Type B pancreatic cell (in vitro differentiated cells): ENCODE data around the gene MYH8. TPM values are rescaled to one million over a fixed set of nuclear protein-coding genes. Genes with fewer than 3 reads are reported as not detected.

Experiments used
- DNase-seq: peaks from one replicate; pipeline ENCODE4 v3.0.0; 2021; ENCODE audit warnings: mixed read lengths; ENCODE audit not compliant: unreplicated experiment; ENCODE audit errors: extremely low spot score
- H3K27ac Mint-ChIP-seq: 2 replicates; pipeline ENCODE4 v1.8.0; 2021; ENCODE audit warnings: mild to moderate bottlenecking, mixed read lengths
- H3K27me3 Mint-ChIP-seq: 2 replicates; pipeline ENCODE4 v1.8.0; 2021; ENCODE audit warnings: mixed read lengths
- H3K36me3 Mint-ChIP-seq: 2 replicates; pipeline ENCODE4 v1.8.0; 2021; ENCODE audit warnings: mixed read lengths
- H3K4me1 Mint-ChIP-seq: one replicate; pipeline ENCODE4 v1.8.0; 2021; ENCODE audit warnings: mixed read lengths; ENCODE audit not compliant: unreplicated experiment
- H3K4me3 Mint-ChIP-seq: 2 replicates; pipeline ENCODE4 v1.8.0; 2021; ENCODE audit warnings: mild to moderate bottlenecking, mixed read lengths
- H3K9me3 Mint-ChIP-seq: 2 replicates; pipeline ENCODE4 v1.8.0; 2021; ENCODE audit warnings: mixed read lengths
- total RNA-seq: library from RNA; stranded (reverse); gene quantifications from 2 replicates; pipeline ENCODE4 v1.2.1, GENCODE V29; 2021; ENCODE audit warnings: low replicate concordance
- TF ChIP-seq, protein P1 (sequence below): fragments of 200-600 bp; sonication (generic); conservative IDR thresholded peaks from 2 replicates; pipeline ENCODE4 v1.5.0; 2021; ENCODE audit warnings: antibody characterized with exemption, mild to moderate bottlenecking

MYH8 gene
- total RNA-seq, 1 donor from 2014 or later: 0.68 TPM

DNA sequence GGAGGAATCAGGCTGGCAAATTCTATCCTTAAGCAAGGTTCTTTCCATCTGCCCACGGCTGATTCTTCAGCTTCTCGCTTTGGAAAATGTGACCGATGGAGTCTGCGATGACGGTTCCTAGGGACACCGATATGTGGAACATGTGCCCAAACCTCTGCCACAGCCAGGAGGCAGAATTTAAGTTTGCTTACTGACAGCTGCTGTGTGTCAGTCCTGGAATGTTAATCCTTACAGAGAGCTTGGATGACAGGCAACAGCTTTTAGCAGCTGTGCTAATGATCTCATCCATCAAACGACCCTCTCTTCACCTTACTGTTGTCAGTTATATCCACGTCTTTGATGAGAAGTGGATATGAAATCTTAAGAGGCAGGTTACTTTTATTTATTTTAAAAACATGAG, 37.6 kb downstream of the MYH8 start:
- TF ChIP-seq, protein P1, sequence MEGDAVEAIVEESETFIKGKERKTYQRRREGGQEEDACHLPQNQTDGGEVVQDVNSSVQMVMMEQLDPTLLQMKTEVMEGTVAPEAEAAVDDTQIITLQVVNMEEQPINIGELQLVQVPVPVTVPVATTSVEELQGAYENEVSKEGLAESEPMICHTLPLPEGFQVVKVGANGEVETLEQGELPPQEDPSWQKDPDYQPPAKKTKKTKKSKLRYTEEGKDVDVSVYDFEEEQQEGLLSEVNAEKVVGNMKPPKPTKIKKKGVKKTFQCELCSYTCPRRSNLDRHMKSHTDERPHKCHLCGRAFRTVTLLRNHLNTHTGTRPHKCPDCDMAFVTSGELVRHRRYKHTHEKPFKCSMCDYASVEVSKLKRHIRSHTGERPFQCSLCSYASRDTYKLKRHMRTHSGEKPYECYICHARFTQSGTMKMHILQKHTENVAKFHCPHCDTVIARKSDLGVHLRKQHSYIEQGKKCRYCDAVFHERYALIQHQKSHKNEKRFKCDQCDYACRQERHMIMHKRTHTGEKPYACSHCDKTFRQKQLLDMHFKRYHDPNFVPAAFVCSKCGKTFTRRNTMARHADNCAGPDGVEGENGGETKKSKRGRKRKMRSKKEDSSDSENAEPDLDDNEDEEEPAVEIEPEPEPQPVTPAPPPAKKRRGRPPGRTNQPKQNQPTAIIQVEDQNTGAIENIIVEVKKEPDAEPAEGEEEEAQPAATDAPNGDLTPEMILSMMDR: no peak
- H3K36me3 Mint-ChIP-seq: no peaks in the 10 kb centered on the region
- no peak overlapping the region for H3K4me3 Mint-ChIP-seq
- DNase-seq: no peak
- H3K27ac Mint-ChIP-seq: no peak overlapping the region
- H3K4me1 Mint-ChIP-seq: no peaks in the 10 kb centered on the region
- peaks cover 5% of the 10 kb centered on the region for H3K9me3 Mint-ChIP-seq
- peaks cover 19% of the 10 kb centered on the region for H3K27me3 Mint-ChIP-seq

- H3K9me3 Mint-ChIP-seq: no peaks in the 10 kb centered on the region
- no peak for DNase-seq
- H3K4me3 Mint-ChIP-seq: no peak overlapping the region
- H3K27me3 Mint-ChIP-seq: peaks cover 29% of the 10 kb centered on the region
- H3K27ac Mint-ChIP-seq: no peak overlapping the region
- TF ChIP-seq, protein P1: no peak
- H3K36me3 Mint-ChIP-seq: no peaks in the 10 kb centered on the region
- H3K4me1 Mint-ChIP-seq: no peaks in the 10 kb centered on the region
These were observed 40.9 kb downstream of the MYH8 start for GRCh38 chr17:10380631-10381408.

DNA sequence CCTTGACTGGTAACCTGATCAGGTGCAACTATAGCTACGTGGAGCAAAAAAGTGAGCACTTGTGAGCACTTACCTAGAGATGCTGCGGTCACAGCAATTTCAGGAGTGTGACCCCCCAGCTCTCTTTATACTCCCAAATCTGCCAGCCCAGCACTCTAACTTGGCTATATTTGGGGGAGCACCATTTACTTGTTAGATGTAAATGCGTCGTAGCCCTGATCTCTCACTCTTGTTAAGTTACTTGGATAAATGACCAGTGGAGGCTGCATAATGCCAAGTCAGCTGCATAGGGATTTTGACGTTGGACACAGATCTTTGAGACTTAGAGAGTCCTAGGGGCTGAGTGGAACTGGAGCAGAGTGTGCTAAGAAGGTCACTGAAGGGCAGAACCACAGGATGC, 48.8 kb downstream of the MYH8 start, which contains the start of gene MYH13:
TSS of gene MYH13 (minus strand) at position 101 of the 400 bp plus-strand sequence. CDS start 8,476 bp downstream, outside the sequence.
- Mint-ChIP-seq H3K36me3 (no peaks in the 10 kb centered on the region), H3K27me3 (peaks cover 17% of the 10 kb centered on the region), H3K4me1 (no peaks in the 10 kb centered on the region), H3K27ac (no peak within 1 kb of the TSS), H3K4me3 (no peak within 1 kb of the TSS), H3K9me3 (no peaks in the 10 kb centered on the region)
- TF ChIP-seq, protein P1: no peak
- DNase-seq: no peak

DNA sequence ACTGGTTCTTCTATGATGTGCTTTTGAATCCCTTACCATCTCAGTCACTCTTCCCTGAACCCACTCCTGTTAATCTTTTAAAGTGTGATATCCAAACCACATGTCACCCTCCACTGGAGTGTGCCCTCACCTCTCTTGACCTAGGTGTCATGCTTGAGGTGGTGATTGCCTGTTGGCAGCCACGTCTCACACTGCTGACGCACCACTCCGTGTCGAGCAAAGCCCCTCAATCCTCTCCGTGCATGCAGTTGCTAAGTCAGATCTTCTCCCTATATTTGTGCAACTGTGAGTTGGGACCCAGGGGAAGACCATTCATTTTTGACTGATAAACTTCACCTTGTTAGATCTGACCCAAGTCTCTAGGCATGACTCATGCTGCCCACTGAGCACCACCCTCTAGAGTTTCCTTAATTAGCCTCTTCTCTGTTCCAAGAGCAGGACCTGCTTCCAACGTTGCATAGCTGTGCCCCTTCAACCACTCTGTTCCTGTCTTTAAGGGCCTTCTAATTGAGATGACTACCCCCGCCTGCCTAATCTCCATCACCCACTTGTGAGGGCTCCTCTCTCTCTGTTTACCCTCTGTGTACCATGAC, 51.6 kb downstream of the MYH8 start:
- Mint-ChIP-seq H3K27me3 (peaks cover 20% of the 10 kb centered on the region), H3K9me3 (no peaks in the 10 kb centered on the region), H3K4me3 (no peak overlapping the region), H3K4me1 (no peaks in the 10 kb centered on the region), H3K27ac (no peak overlapping the region), H3K36me3 (no peaks in the 10 kb centered on the region)
- TF ChIP-seq, protein P1: no peak
- no peak for DNase-seq

DNA sequence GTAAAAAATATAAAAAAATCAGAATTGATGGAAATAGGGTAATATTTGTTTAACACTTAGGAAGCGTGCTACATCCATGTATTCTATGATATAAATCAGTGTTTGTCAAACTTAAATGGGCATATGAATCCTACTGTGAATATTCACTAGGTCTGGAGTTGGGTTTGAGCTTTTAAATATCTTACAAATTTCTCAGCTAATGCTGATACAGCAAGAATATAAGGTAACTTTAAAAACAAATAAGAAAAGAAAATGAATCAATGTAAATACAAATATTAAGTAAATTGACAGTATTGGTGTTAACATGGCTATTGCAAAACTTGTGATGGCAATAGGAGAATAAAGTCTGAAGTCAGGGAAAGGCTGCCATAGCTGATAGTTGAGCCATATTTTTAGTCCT, 52.5 kb downstream of the MYH8 start:
- Mint-ChIP-seq H3K4me3 (no peak overlapping the region), H3K36me3 (no peaks in the 10 kb centered on the region), H3K9me3 (no peaks in the 10 kb centered on the region), H3K4me1 (no peaks in the 10 kb centered on the region), H3K27me3 (peaks cover 20% of the 10 kb centered on the region), H3K27ac (no peak overlapping the region)
- no peak for DNase-seq
- TF ChIP-seq, protein P1: no peak
